ENCODE data around the gene TSGA10. TPM values are rescaled to one million over a fixed set of nuclear protein-coding genes. Genes with fewer than 3 reads are reported as not detected.
"Not testable (repeated sequence)": the region's sequence is repeated elsewhere in the genome, so short reads cannot be mapped to it uniquely, and the experiment has no call there.

Gene TSGA10
- total RNA-seq, 1 donor from 2014 or later: 3.7 TPM

DNA sequence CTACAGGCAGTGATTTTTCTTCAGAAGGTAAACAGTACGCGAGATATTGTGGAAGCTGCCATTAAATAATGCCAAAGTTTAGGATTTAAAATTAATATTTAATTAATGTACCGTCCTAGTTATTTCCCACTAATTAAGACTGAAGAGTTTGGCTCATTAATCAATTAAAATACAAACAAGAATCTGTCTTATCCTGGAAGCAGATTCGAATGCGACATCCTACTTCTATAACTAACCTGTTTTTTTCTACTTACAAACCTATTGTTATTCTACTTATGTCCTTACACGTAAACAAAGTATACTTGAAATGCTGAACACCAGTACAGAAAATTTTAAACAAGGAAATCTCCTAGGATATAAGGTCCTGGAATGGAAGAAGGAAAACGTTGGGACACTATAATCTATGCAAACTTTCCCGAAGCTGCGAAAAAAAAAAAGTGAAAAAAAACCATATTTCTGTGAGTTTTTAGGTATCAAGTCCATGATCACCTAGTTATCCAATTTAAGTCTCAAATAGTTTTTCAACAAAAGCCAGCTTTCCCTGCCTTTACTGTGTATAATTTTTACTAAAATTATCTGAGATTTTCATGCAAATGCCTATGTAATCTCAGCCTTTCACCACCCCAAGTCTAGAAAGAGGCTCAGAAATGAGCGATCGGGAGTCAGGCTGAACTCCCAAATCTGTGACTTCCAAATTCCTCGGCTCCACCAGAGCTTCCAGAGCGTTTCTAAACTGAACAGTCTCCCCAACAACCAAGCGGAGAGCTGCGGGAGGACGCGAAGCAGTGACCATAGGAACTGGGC, 14.5 kb downstream of the TSGA10 start:
- TF ChIP-seq CTCF (IDR thresholded peaks at IDR 0.05) (no peak), POLR2A (IDR thresholded peaks at IDR 0.05) (no peak), POLR2AphosphoS5 (IDR thresholded peaks at IDR 0.05; ENCODE audit: insufficient read depth in 1 of 2, low read depth in 1 of 2) (no peak)
- Histone ChIP-seq H3K4me3 (peak overlapping the region; percentile 61 to 78), H3K36me3 (no peaks in the 10 kb centered on the region), H3K27me3 (no peaks in the 10 kb centered on the region), H3K4me1 (peaks cover 17% of the 10 kb centered on the region), H3K9me3 (no peaks in the 10 kb centered on the region), H3K27ac (peak overlapping the region; percentile 89)
- intact Hi-C loops (cut with DNase I): no loop called here
- no peak for DNase-seq (ENCODE audit: extremely low spot score in 2 of 2)

GRCh38 chr2:99139003-99139402, 15.7 kb downstream of the TSGA10 start:
- peaks cover 17% of the 10 kb centered on the region for H3K4me1 ChIP-seq
- no peak for DNase-seq (ENCODE audit: extremely low spot score in 2 of 2)
- no peaks in the 10 kb centered on the region for H3K27me3 ChIP-seq
- H3K36me3 ChIP-seq: no peaks in the 10 kb centered on the region
- intact Hi-C loops (cut with DNase I): no loop called here
- no peak overlapping the region for H3K27ac ChIP-seq
- no peak overlapping the region for H3K4me3 ChIP-seq
- no peaks in the 10 kb centered on the region for H3K9me3 ChIP-seq
- no peak for TF ChIP-seq POLR2A (IDR thresholded peaks at IDR 0.05)
- TF ChIP-seq CTCF (IDR thresholded peaks at IDR 0.05): no peak
- no peak for TF ChIP-seq POLR2AphosphoS5 (IDR thresholded peaks at IDR 0.05; ENCODE audit: insufficient read depth in 1 of 2, low read depth in 1 of 2)

DNA sequence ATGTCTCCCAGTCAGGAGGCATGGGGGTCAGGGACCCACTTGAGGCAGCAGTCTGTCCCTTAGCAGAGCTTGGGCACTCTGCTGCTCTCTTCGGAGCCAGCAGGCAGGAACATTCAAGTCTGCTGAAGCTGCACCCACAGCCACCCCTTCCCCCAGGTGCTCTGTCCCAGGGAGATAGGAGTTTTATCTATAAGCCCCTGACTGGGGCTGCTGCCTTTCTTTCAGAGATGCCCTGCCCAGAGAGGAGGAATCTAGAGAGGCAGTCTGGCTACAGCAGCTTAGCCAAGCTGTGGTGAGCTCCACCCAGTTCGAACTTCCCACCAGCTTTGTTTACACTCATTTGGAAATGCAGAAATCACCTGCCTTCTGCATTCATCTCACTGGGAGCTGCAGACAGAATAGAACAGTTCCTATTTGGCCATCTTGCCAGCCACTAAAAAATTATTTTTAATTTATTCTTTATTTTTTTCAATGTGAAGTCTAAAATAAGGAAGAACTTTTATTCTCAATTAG, 19.6 kb downstream of the TSGA10 start:
- intact Hi-C loops (cut with DNase I); H3K4me3 ChIP-seq; H3K27ac ChIP-seq; H3K36me3 ChIP-seq; DNase-seq (ENCODE audit: extremely low spot score in 2 of 2); H3K4me1 ChIP-seq; H3K27me3 ChIP-seq: not testable (repeated sequence)
- peaks cover 11% of the 10 kb centered on the region for H3K9me3 ChIP-seq

DNA sequence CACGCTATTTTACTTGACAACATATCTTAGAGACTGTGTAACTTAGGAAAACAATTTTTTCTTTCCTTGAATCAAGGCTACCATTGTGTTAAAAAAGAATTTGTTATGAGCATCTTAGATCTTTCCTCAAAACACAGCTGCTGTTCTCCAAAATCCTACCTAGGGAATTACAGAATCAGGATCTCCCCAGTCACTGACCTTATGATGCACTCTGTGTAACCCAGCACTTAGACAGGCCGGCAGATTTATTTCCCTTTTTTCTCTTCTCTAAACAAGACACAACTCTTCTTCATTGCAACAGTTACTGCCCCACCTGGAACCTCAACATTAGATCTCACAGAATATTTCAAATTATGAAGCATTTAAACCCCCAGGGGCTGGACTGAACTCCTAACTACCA, 26.8 kb downstream of the TSGA10 start:
- intact Hi-C loops (cut with DNase I): no loop called here
- Histone ChIP-seq H3K27me3 (no peaks in the 10 kb centered on the region), H3K9me3 (peaks cover 24% of the 10 kb centered on the region), H3K36me3 (peaks cover 0 to 18% of the 10 kb centered on the region in 2 donors), H3K4me1 (no peaks in the 10 kb centered on the region), H3K4me3 (no peak overlapping the region), H3K27ac (no peak overlapping the region)
- no peak for DNase-seq (ENCODE audit: extremely low spot score in 2 of 2)
- TF ChIP-seq POLR2AphosphoS5 (IDR thresholded peaks at IDR 0.05; ENCODE audit: insufficient read depth in 1 of 2, low read depth in 1 of 2) (no peak), CTCF (IDR thresholded peaks at IDR 0.05) (no peak), POLR2A (IDR thresholded peaks at IDR 0.05) (no peak)

- Histone ChIP-seq H3K27me3 (no peaks in the 10 kb centered on the region), H3K4me1 (no peaks in the 10 kb centered on the region), H3K4me3 (no peak overlapping the region), H3K9me3 (no peaks in the 10 kb centered on the region), H3K36me3 (no peaks in the 10 kb centered on the region), H3K27ac (no peak overlapping the region)
- no peak for DNase-seq (ENCODE audit: extremely low spot score in 2 of 2)
- intact Hi-C loops (cut with DNase I): no loop called here
- TF ChIP-seq POLR2AphosphoS5 (IDR thresholded peaks at IDR 0.05; ENCODE audit: insufficient read depth in 1 of 2, low read depth in 1 of 2) (no peak), CTCF (IDR thresholded peaks at IDR 0.05) (no peak), POLR2A (IDR thresholded peaks at IDR 0.05) (no peak)
These were observed 42.1 kb downstream of the TSGA10 start for GRCh38 chr2:99112617-99113016.

Measured in vagina (tissue), 2 donors.